SK-N-SH (cell line): ENCODE data around the gene FAM107A. TPM values are rescaled to one million over a fixed set of nuclear protein-coding genes. Genes with fewer than 3 reads are reported as not detected.

Experiments used
- CTCF ChIA-PET: fragments of 300-600, 350-600 bp; formaldehyde crosslinking; extraction: SDS; loops from one replicate; lab custom pipeline; 2021; lab: Yijun Ruan, JAX
- POLR2A ChIA-PET: fragments of 350-600 bp; sonication (Branson Sonifier 250); formaldehyde crosslinking; extraction: SDS; loops from one replicate; lab custom pipeline; 2020; ENCODE audit warnings: antibody characterized with exemption, inconsistent platforms; lab: Yijun Ruan, JAX
- DNase-seq: peaks from one replicate; pipeline ENCODE4 v3.0.0; 2012
- H2AFZ ChIP-seq: fragments of 200-600 bp; sonication (generic); 2 replicates; pipeline ENCODE4 v1.8.1; 2016; ENCODE audit warnings: antibody characterized with exemption, mild to moderate bottlenecking, low read depth
- H3F3A ChIP-seq: fragments of 200-600 bp; sonication (generic); replicated peaks from 2 replicates; pipeline ENCODE3; 2016; ENCODE audit warnings: antibody characterized with exemption, mild to moderate bottlenecking; ENCODE audit not compliant: insufficient read depth
- H3K27ac ChIP-seq, 2 experiments: fragments of 200-500 bp in 1 of 2; fragments of 200-600 bp in 1 of 2; sonication (Bioruptor generic) in 1 of 2; sonication (generic), shearing (Covaris generic) in 1 of 2; 2 replicates each; pipeline versions ENCODE4 v1.5.1 to v1.6.1; 2014 to 2016; ENCODE audit warnings: low read depth in 2 of 2, inconsistent platforms in 1 of 2, low read length in 1 of 2, mild to moderate bottlenecking in 1 of 2, mixed read lengths in 1 of 2
- H3K27me3 ChIP-seq: fragments of 200-600 bp; sonication (generic), shearing (Covaris generic); 2 replicates; pipeline ENCODE4 v1.6.1; 2016; ENCODE audit warnings: mixed run types; ENCODE audit not compliant: insufficient read depth
- H3K36me3 ChIP-seq, 2 experiments: fragments of 200-500 bp in 1 of 2; fragments of 200-600 bp in 1 of 2; sonication (Bioruptor generic) in 1 of 2; sonication (generic) in 1 of 2; replicated peaks in 1 of 2; 2 replicates each; pipeline versions ENCODE3 to v1.5.1; 2014 to 2016; ENCODE audit warnings: low read length in 1 of 2, mild to moderate bottlenecking in 1 of 2; ENCODE audit not compliant: insufficient read depth in 2 of 2, control insufficient read depth in 1 of 2
- H3K4me1 ChIP-seq, 2 experiments: fragments of 200-500 bp in 1 of 2; fragments of 200-600 bp in 1 of 2; sonication (Bioruptor generic) in 1 of 2; sonication (generic), shearing (Covaris generic) in 1 of 2; 2 replicates each; pipeline versions ENCODE4 v1.5.1 to v1.6.1; 2014 to 2016; ENCODE audit warnings: low read depth in 1 of 2, low read length in 1 of 2, mixed run types in 1 of 2; ENCODE audit not compliant: insufficient read depth in 2 of 2, control insufficient read depth in 1 of 2
- H3K4me2 ChIP-seq: fragments of 200-600 bp; sonication (generic), shearing (Covaris generic); 2 replicates; pipeline ENCODE4 v1.6.1; 2017; ENCODE audit warnings: mixed run types
- H3K4me3 ChIP-seq, 2 experiments: fragments of 200-500 bp in 1 of 2; fragments of 200-600 bp in 1 of 2; sonication (Bioruptor generic) in 1 of 2; sonication (generic), shearing (Covaris generic) in 1 of 2; 2 replicates each; pipeline versions ENCODE4 v1.5.1 to v1.8.1; 2014 to 2016; ENCODE audit warnings: low read depth in 2 of 2, inconsistent platforms in 1 of 2, low read length in 1 of 2, mild to moderate bottlenecking in 1 of 2, mixed read lengths in 1 of 2, moderate library complexity in 1 of 2
- H3K79me2 ChIP-seq: fragments of 200-600 bp; sonication (generic); 2 replicates; pipeline ENCODE4 v1.8.1; 2017; ENCODE audit warnings: mild to moderate bottlenecking; ENCODE audit not compliant: insufficient read depth
- H3K9ac ChIP-seq: fragments of 200-600 bp; sonication (generic); 2 replicates; pipeline ENCODE4 v1.6.1; 2017; ENCODE audit warnings: mixed run types
- H3K9me2 ChIP-seq: fragments of 200-600 bp; sonication (generic); 2 replicates; pipeline ENCODE4 v1.6.1; 2017; ENCODE audit warnings: mixed run types
- H3K9me3 ChIP-seq: fragments of 200-600 bp; sonication (generic); 2 replicates; pipeline ENCODE4 v1.6.1; 2017; ENCODE audit warnings: mixed run types, mild to moderate bottlenecking, moderate library complexity
- H4K20me1 ChIP-seq: fragments of 200-600 bp; sonication (generic); 2 replicates; pipeline ENCODE4 v1.6.1; 2017; ENCODE audit warnings: mild to moderate bottlenecking, mixed run types; ENCODE audit not compliant: insufficient read depth
- EP300 ChIP-seq, 2 experiments: IDR thresholded peaks; 2 replicates each; pipeline versions ENCODE4 v1.4.0 to v1.6.1; 2012; ENCODE audit warnings: borderline replicate concordance in 1 of 2, low read depth in 1 of 2, low read length in 1 of 2
- EZH2phosphoT487 ChIP-seq: fragments of 200-600 bp; sonication (generic); IDR thresholded peaks from 2 replicates; pipeline ENCODE4 v1.6.1; 2017; ENCODE audit warnings: low read depth, mixed run types, mild to moderate bottlenecking, antibody characterized with exemption, moderate library complexity, borderline replicate concordance
- FOXJ3 ChIP-seq: sonication (generic); formaldehyde crosslinking; IDR thresholded peaks from 2 replicates; pipeline ENCODE4 v1.5.1; 2020; ENCODE audit warnings: mild to moderate bottlenecking, missing genetic modification reagents
- FOXM1 ChIP-seq: IDR thresholded peaks from 2 replicates; pipeline ENCODE4 v1.4.0; 2012; ENCODE audit warnings: low read depth, mild to moderate bottlenecking
- JUND ChIP-seq: IDR thresholded peaks from 2 replicates; pipeline ENCODE4 v1.4.0; 2012
- MEF2A ChIP-seq: IDR thresholded peaks from 2 replicates; pipeline ENCODE4 v1.4.0; 2012; ENCODE audit warnings: low read depth, borderline replicate concordance
- MXI1 ChIP-seq: IDR thresholded peaks from 2 replicates; pipeline ENCODE4 v1.6.1; 2012; ENCODE audit warnings: mild to moderate bottlenecking, low read depth, low read length, improper control_type of control experiment
- NFIC ChIP-seq: IDR thresholded peaks from 2 replicates; pipeline ENCODE4 v1.4.0; 2012; ENCODE audit warnings: borderline replicate concordance
- RFX5 ChIP-seq: IDR thresholded peaks from 2 replicates; pipeline ENCODE4 v1.6.1; 2012; ENCODE audit warnings: mild to moderate bottlenecking, improper control_type of control experiment, low read length
- SIN3A ChIP-seq: IDR thresholded peaks from 2 replicates; pipeline ENCODE4 v1.6.1; 2012; ENCODE audit warnings: low read depth, mild to moderate bottlenecking, low read length, moderate library complexity, borderline replicate concordance
- TAF1 ChIP-seq: IDR thresholded peaks from 2 replicates; pipeline ENCODE4 v1.6.1; 2012; ENCODE audit warnings: low read depth, mild to moderate bottlenecking, low read length, moderate library complexity, borderline replicate concordance
- TCF12 ChIP-seq: IDR thresholded peaks from 2 replicates; pipeline ENCODE4 v1.4.0; 2012
- YY1 ChIP-seq: IDR thresholded peaks from 2 replicates; pipeline ENCODE4 v1.4.0; 2012; ENCODE audit warnings: low read depth, mild to moderate bottlenecking
- WGBS: methylation state at CpG from one replicate; pipeline ENCODE4 v1.1.6; 2017; ENCODE audit warnings: low lambda C conversion rate; 5-methylcytosine and 5-hydroxymethylcytosine counted together
- polyA plus RNA-seq, 3 experiments: library from polyadenylated mRNA; depleted of rRNA; stranded (reverse); fragments of >200 nt; gene quantifications; 2 replicates each; pipeline ENCODE4 v1.2.3, GENCODE V29; 2012
- TF ChIP-seq, protein P1 (sequence below): fragments of 200-600 bp; sonication (generic); IDR thresholded peaks from 2 replicates; pipeline ENCODE4 v1.6.1; 2017; ENCODE audit warnings: antibody characterized with exemption, mild to moderate bottlenecking, moderate library complexity
- TF ChIP-seq, protein P2 (sequence below): fragments of 150-350 bp; IDR thresholded peaks from 2 replicates; pipeline ENCODE4 v1.6.1; 2016; ENCODE audit warnings: mild to moderate bottlenecking, low read depth, low read length
- TF ChIP-seq, protein P3 (sequence below): IDR thresholded peaks from 2 replicates; pipeline ENCODE4; 2012

The FAM107A gene
- polyA plus RNA-seq, 1 of the 3 experiments (the other 2 are of a cell fraction): 0.02 TPM

DNA sequence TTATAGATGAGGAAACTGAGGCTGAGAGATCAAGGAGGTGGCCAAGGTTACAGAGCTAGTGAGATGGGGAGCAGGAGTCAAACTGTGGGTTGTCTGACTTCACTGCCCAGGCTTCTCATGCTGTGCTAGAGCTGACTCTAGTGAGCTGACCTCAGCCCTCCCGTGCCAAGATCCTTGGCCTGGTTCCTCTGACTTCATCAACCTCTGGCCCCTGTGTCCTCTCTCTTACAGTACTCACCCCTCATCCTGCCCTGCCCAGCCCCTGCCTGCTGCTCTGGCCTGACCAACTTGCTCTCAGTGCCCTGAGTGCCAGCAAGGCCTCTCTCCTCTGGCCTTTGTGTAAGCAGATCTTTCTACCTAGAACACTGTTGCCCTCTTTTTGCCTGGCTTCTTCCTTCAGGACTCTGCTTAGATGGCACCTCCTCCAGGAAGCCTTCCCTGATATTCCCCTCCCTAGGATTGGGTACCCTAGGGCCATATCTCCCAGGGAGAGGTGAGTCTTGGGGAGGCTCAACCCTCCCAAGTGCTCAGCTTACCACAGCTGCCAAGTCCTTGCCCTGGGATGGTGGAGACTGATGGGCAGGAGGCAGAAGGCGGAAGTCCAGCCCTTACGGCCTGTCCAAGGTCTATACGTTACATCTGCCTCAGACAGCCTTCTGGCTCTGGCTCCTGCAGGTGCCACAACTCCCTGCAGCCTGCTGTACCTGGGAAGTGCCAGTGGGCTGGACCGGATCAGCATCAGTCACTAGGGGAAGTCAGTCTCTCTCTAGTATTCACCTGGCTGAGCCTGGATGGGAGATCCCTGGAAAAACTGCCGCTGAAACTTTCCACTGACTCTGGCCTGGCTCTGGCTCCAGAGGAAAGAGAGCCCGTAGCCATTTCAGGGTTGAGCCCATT lies 36.3 kb upstream of the FAM107A start:
- no peaks in the 10 kb centered on the region for H3K79me2 ChIP-seq
- H3K9ac ChIP-seq: no peak overlapping the region
- no peak overlapping the region for H3K4me3 ChIP-seq
- no peak overlapping the region for H2AFZ ChIP-seq
- no peaks in the 10 kb centered on the region for H4K20me1 ChIP-seq
- H3F3A ChIP-seq: no peaks in the 10 kb centered on the region
- H3K27me3 ChIP-seq: no peaks in the 10 kb centered on the region
- no peaks in the 10 kb centered on the region for H3K9me2 ChIP-seq
- H3K9me3 ChIP-seq: no peaks in the 10 kb centered on the region
- H3K4me2 ChIP-seq: no peak overlapping the region
- H3K4me1 ChIP-seq: no peaks in the 10 kb centered on the region
- TF ChIP-seq NFIC (no peak), FOXJ3 (no peak), YY1 (no peak), SIN3A (no peak), JUND (no peak)
- TF ChIP-seq, protein P1, sequence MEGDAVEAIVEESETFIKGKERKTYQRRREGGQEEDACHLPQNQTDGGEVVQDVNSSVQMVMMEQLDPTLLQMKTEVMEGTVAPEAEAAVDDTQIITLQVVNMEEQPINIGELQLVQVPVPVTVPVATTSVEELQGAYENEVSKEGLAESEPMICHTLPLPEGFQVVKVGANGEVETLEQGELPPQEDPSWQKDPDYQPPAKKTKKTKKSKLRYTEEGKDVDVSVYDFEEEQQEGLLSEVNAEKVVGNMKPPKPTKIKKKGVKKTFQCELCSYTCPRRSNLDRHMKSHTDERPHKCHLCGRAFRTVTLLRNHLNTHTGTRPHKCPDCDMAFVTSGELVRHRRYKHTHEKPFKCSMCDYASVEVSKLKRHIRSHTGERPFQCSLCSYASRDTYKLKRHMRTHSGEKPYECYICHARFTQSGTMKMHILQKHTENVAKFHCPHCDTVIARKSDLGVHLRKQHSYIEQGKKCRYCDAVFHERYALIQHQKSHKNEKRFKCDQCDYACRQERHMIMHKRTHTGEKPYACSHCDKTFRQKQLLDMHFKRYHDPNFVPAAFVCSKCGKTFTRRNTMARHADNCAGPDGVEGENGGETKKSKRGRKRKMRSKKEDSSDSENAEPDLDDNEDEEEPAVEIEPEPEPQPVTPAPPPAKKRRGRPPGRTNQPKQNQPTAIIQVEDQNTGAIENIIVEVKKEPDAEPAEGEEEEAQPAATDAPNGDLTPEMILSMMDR: no peak
- H3K27ac ChIP-seq: no peak overlapping the region
- POLR2A ChIA-PET: no interaction called here
- CTCF ChIA-PET: interaction anchor here (0.8 to 1.4 kb wide), 4 partner anchors 13 to 45 kb away, joined by 3 to 4 read pairs (median 4); no protein-coding TSS in a partner anchor
- H3K36me3 ChIP-seq: no peaks in the 10 kb centered on the region
- DNase-seq: no peak
- 84% methylated on average over 5 of the region's 7 CpGs for WGBS

DNA sequence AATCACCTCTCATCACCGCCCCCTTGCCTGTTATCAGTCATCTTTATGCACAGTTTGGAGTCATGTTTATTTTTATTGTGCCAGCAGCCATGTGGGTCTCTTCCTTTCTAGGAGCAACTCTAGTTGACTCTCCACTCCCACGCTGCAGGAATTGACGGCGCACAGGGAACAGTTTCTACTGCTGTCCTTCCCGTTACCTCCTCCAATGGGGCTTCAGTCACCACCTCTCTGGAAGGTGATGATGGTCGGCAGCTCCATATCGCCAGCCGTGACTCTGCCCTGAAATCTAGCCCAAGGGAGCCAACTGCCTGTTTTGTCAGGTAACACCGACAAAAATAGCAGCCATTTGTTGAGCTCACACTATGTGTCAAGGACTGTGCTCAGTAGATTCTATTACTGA lies 35.6 kb upstream of the FAM107A start:
- no peak overlapping the region for H2AFZ ChIP-seq
- H3K9me2 ChIP-seq: no peaks in the 10 kb centered on the region
- POLR2A ChIA-PET: no interaction called here
- H3K4me3 ChIP-seq: no peak overlapping the region
- WGBS: 90% methylated on average over 9 of the region's 9 CpGs
- no peak overlapping the region for H3K4me2 ChIP-seq
- TF ChIP-seq, protein P2, sequence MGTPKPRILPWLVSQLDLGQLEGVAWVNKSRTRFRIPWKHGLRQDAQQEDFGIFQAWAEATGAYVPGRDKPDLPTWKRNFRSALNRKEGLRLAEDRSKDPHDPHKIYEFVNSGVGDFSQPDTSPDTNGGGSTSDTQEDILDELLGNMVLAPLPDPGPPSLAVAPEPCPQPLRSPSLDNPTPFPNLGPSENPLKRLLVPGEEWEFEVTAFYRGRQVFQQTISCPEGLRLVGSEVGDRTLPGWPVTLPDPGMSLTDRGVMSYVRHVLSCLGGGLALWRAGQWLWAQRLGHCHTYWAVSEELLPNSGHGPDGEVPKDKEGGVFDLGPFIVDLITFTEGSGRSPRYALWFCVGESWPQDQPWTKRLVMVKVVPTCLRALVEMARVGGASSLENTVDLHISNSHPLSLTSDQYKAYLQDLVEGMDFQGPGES: no peak
- no peak for TF ChIP-seq MEF2A
- TF ChIP-seq MXI1: no peak
- TF ChIP-seq, protein P1: no peak
- TF ChIP-seq RFX5: no peak
- TF ChIP-seq, protein P3, sequence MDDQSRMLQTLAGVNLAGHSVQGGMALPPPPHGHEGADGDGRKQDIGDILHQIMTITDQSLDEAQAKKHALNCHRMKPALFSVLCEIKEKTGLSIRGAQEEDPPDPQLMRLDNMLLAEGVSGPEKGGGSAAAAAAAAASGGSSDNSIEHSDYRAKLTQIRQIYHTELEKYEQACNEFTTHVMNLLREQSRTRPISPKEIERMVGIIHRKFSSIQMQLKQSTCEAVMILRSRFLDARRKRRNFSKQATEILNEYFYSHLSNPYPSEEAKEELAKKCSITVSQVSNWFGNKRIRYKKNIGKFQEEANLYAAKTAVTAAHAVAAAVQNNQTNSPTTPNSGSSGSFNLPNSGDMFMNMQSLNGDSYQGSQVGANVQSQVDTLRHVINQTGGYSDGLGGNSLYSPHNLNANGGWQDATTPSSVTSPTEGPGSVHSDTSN: no peak
- TF ChIP-seq EZH2phosphoT487: no peak
- no peak for TF ChIP-seq TCF12
- TF ChIP-seq TAF1: no peak
- TF ChIP-seq SIN3A: no peak
- no peak for TF ChIP-seq EP300 (IDR thresholded peaks at IDR 0.05; ENCODE audit: borderline replicate concordance in 1 of 2, low read depth in 1 of 2, low read length in 1 of 2)
- TF ChIP-seq FOXM1: no peak
- TF ChIP-seq, all 33 proteins: peak for 0
- no peaks in the 10 kb centered on the region for H4K20me1 ChIP-seq
- H3K79me2 ChIP-seq: no peaks in the 10 kb centered on the region
- no peak overlapping the region for H3K27ac ChIP-seq
- H3K27me3 ChIP-seq: no peaks in the 10 kb centered on the region
- no peak for DNase-seq
- no peaks in the 10 kb centered on the region for H3K4me1 ChIP-seq
- H3K36me3 ChIP-seq: no peaks in the 10 kb centered on the region
- no peak overlapping the region for H3K9ac ChIP-seq
- no peaks in the 10 kb centered on the region for H3F3A ChIP-seq
- H3K9me3 ChIP-seq: no peaks in the 10 kb centered on the region
- CTCF ChIA-PET: interaction anchor here (0.8 to 1.4 kb wide), 4 partner anchors 14 to 44 kb away, joined by 3 to 4 read pairs (median 4); no protein-coding TSS in a partner anchor
